Measurements from ENCODE around the gene ODC1.
"Not testable (repeated sequence)": the region's sequence is repeated elsewhere in the genome, so short reads cannot be mapped to it uniquely, and the experiment has no call there.

Gene ODC1

GRCh38 chr2:10452312-10452711, 4.2 kb upstream of the ODC1 start:
- DNase-seq: no peak

DNA sequence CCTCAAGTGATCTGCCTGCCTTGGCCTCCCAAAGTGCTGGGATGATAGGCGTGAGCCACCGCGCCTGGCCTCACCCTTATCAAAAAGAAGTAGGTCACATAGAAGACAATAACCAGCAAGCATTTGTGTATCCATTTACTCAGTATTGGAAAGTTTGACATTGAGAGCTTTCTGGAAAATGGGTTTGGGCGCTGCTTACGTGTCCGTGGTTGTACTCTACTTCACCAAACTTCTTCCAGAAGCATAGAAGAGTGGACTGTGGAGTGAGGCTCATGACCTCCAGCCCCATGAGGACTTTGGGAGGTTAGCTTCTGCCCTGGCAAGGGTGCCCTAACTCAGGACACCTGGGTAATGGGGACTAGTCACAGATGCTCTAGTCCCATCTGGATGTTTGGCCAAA, 3.7 kb upstream of the ODC1 start:
- DNase-seq: no peak

- no peak for DNase-seq
Measured at GRCh38 chr2:10449838-10450691, 1.9 kb upstream of the ODC1 start.

- no peak for DNase-seq
Measured at GRCh38 chr2:10449486-10449831, 1.3 kb upstream of the ODC1 start.

GRCh38 chr2:10448576-10449485, 704 bp upstream of the ODC1 start:
- DNase-seq: peak; percentile 55 to 77

DNA sequence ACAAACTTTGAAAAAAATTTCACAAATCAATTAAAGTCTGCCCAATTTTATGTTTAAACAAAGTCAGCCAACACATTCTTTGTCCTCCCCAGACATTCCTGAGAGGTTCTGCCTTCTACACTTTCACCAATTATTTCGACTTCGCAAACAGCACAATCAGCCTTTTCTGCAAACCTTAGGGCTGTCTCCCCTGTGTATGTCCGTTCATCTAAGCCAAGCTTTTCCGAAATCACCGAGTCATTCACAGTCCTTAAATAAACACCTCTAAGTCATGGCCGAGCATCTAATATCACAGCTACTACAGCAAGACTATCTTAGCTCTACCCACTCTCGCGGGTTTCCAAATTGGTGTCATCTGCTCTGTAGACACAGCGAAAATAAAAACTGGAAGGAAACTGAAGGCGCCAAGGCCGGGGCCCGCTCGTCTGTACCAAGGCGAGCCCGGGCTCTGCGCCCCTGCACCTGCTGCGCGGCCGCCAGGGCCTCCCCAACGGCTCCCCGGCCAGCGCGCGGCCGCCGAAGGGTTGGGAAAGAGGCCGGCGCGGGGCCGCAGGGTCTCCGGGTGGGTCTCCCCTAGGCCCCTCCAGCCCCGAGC, 730 bp downstream of the ODC1 start:
- peak; percentile 52 to 74 for DNase-seq

GRCh38 chr2:10446631-10447030, 1.5 kb downstream of the ODC1 start:
- DNase-seq: no peak

- no peak for DNase-seq
Measured at GRCh38 chr2:10444463-10444862, 3.7 kb downstream of the ODC1 start.

DNA sequence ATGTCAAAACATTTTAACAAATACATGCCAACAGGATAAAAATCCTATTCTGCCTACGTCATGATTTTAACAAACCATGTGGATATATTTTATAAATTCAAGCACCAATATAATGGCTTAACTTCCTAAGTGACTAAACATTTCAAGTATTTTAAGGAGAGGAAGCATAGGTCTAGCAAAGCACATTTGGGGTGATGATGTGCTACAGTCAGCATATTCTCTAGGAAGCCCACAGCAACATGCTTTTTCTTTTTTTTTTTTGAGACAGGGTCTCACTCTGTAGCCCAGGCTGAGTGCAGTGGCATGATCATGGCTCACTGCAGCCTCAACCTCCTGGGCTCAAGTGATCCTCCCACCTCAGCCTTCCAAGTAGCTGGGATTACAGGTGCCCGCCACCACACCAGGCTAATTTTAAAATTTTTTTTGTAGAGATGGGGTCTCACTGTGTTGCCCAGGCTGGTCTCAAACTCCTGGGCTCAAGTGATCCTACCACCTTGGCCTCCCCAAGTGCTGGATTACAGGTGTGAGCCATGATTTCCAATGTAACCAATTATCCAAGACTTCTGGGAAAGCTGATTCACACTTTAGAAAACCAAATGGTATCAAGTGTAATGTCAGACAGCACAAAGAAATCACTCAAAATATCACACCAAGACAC, 5.5 kb downstream of the ODC1 start:
- DNase-seq: not testable (repeated sequence)

DNA sequence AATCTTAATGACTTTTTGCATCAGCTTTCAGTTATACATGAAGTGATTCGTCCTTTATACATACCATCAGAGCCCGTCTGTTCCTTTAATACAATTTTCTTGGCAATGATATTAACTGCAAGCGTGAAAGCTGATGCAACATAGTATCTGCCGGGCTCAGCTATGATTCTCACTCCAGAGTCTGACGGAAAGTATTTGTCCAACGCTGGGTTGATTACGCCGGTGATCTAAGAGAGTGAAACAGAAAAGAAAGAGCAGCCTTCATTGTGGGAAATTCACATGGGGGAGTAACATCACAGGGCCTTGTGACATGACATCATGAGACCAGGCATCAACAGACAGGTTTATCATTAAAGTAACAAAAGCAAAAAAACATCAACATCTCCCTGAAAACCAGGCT, 6.2 kb downstream of the ODC1 start:
- DNase-seq: no peak

GRCh38 chr2:10440736-10441135, 7.4 kb downstream of the ODC1 start:
- DNase-seq: no peak

- no peak for DNase-seq
Measured at GRCh38 chr2:10439971-10440370, 8.2 kb downstream of the ODC1 start.

- no peak for DNase-seq
Measured at GRCh38 chr2:10439185-10439879, 8.8 kb downstream of the ODC1 start.

DNA sequence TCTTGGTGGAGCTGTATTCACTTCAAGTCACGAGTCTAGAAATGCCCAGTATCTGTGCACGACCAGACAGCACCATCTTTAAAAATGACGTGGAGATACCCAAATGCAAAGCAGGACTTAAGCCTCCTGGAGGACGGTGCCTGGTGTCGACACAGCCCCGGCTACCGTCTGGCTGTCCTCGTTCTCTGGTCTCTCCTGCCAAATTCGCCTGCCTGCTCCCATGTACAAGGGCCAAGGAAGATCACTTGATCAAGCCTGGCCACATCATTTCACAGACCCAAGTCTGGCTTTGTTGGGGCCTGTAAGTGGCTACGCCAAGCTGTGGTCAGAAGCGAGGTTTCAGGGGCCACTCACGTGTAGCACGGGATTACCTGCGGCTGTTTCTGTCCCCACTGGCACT, 9.4 kb downstream of the ODC1 start:
- no peak for DNase-seq

- DNase-seq: no peak
Measured at GRCh38 chr2:10437806-10438205, 10.3 kb downstream of the ODC1 start.

GRCh38 chr2:10436583-10437110, 11.5 kb downstream of the ODC1 start:
- DNase-seq: no peak

- no peak for DNase-seq
Measured at GRCh38 chr2:10435820-10436204, 12.3 kb downstream of the ODC1 start.

DNA sequence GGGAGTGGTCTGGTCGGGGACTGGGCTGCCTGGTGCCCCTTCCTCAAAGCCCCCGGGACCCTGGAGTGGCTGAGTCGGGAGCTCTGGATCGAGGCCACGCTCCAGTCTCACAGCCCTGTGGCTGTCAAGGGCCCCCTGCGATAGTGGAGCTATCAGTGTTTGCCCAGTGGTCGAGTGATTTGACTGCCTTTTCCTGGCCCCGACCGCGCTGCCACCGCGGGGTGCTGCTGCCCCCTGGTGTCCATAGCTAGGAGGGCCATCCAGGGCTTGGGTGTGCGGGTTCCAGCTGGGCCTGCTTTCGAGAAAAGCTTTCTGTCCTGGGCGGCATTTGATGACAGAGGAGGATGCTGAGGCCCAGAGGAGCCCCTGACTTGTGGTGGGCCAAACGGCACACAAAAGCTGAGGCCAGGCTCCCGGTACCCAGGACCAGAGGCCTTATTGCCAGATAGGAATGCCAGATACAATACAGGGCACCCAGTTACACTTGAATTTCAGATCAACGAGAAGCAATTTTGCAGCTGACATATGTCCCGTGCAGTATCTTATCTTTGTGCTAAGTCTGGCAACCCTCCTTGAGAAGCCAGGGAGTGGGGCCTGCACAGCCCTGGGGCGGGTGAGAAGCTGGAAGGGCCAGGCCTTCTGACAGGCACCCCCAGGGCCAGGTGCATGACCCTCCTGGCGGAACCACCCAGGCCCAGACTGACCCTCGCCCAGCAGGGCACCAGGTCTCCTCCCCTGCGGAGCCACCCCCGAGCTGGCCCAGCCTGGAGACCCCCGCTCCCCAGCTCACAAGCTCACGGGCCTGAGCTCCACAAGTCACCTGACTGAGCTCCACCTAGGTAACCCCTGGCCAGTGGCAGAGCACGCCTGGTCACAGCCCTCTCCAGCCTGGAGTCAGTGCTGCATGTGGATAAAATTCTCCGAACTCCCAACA, 13.0 kb downstream of the ODC1 start:
- peak; percentile 39 to 92 for DNase-seq

DNA sequence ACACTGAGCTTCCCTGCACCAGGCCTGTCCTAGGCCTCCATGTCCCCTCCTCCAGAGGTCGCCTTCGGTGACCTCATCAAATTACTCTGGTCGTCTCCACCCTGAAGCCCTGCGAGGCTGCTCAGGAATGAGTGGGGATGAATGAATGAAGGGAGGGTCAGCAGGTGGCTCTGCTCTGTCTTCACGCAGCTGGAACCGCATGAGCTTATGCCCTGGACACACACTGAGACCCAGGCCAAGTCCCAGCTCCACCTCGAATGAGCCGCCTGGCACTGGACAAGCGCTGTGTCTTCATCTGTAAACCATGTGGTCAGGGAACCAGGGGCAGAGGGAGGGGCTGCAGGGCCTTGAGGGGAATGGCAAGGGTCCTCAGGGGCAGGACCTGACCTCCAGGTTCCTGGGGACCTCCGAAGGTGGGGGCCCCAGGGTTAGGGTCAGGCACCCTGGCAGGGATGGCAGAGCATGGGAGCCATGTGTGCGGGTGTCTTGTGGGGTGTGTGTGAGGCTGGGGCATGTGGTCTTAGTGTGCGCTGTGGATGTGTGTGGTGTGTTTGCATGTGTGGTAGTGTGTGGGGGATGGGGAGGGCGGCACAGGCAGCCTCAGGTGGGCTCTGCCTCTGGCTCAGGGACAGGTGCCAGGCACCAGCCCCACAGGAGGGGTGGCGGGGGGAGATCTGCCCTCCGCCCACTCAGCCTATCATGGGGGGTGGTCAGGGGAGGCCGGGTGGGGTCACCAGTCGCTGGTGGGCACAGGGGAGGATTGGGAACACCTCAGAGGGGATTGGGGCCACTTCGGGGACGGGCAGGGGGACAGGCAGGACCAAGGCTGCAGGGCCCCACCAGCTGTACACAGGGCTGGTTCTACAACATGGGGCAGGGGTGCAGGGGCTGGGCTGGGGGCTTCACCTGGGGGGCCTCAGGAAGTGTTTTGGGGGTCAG, 13.9 kb downstream of the ODC1 start:
- no peak for DNase-seq

Measured in inflammatory macrophage treated with lipopolysaccharide for 1 hour (primary cell).